ENCODE data around the gene SVIL. TPM values are rescaled to one million over a fixed set of nuclear protein-coding genes. Genes with fewer than 3 reads are reported as not detected.

SVIL gene
- total RNA-seq, 1 donor from 2014 or later, result 118 TPM

DNA sequence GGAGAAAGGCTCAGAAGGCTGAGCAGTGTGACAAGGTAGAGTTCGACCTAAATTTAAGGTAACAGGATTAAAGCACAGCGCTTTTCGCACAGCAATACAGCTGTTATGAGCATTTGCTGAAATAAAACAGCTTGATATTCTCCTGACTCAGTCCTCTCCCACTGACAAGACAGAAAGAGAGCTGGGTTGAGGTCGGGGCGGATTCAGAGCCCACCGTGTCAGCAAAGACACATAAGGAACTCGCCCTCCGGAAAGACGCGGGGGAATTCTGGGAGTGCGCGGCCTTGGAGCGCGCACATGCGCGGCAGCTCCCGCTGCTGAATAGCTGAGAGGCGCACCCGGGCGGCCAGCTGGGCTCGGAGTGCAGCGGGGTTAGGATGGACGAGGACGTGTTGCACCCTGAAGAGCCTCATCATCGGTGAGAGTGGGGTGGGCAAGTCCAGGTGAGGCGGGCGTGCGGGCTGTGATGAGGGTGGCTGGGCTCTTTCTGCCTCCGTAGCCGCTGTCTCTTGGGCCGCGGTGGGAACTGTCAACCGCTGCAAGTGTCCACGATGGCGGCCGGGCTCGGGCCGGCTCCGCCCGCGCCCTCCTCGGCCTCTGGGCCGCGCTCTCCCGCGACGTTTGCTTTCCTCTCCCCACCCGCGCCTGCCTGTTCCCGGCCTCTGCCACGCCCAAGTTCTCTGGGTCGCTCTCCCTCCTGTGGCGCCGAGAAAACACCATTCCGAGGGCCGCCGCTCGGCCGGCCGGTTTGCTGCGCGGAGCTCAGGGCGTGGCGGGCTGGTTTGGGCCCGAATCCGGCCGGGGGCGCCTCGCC, 225.3 kb downstream of the SVIL start:
- Histone ChIP-seq H3K36me3 (no peaks in the 10 kb centered on the region), H3K27me3 (ENCODE audit: low read depth) (no peaks in the 10 kb centered on the region), H3K27ac (peak overlapping the region; percentile 88), H3K4me3 (peak overlapping the region; percentile 74), H3K4me1 (peaks cover 45% of the 10 kb centered on the region), H3K9me3 (no peaks in the 10 kb centered on the region)
- TF ChIP-seq, protein P1, sequence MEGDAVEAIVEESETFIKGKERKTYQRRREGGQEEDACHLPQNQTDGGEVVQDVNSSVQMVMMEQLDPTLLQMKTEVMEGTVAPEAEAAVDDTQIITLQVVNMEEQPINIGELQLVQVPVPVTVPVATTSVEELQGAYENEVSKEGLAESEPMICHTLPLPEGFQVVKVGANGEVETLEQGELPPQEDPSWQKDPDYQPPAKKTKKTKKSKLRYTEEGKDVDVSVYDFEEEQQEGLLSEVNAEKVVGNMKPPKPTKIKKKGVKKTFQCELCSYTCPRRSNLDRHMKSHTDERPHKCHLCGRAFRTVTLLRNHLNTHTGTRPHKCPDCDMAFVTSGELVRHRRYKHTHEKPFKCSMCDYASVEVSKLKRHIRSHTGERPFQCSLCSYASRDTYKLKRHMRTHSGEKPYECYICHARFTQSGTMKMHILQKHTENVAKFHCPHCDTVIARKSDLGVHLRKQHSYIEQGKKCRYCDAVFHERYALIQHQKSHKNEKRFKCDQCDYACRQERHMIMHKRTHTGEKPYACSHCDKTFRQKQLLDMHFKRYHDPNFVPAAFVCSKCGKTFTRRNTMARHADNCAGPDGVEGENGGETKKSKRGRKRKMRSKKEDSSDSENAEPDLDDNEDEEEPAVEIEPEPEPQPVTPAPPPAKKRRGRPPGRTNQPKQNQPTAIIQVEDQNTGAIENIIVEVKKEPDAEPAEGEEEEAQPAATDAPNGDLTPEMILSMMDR (IDR thresholded peaks at IDR 0.05), result peak; percentile 21
- ATAC-seq, result peak; percentile 97
- DNase-seq, result peak; percentile 87
- intact Hi-C loops (cut with DNase I), result no loop called here

DNA sequence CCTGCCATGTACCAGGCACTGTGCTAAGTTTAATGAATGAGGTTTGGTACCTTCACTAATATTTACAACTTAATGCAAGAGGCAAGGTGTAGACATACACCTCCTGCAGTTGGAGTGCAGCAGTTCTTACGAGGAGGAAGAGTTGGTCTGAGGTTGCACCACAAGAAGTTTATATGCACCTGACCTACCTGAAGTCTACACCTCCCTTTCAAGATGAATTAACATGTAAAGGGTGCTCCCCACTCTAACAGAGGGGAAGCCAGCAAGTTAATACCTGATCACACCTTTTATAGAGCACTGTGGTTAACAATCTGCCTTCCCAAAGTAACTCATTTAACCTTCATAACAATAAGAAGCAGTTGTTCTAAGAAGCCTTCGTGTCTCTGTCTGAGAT, 225.9 kb downstream of the SVIL start:
- Histone ChIP-seq H3K4me3 (peak overlapping the region; percentile 74), H3K27me3 (ENCODE audit: low read depth) (no peaks in the 10 kb centered on the region), H3K27ac (peak overlapping the region; percentile 88), H3K36me3 (no peaks in the 10 kb centered on the region), H3K9me3 (no peaks in the 10 kb centered on the region), H3K4me1 (peaks cover 40% of the 10 kb centered on the region)
- TF ChIP-seq, protein P1 (IDR thresholded peaks at IDR 0.05), result no peak
- ATAC-seq (no peak), DNase-seq (no peak)
- intact Hi-C loops (cut with DNase I), result no loop called here

Small RNA genes within 50 kb of the gene (microRNA-seq; reads per million reads assigned to microRNA genes)
- gene MIR604 (ENCODE audit: borderline number of aligned reads) (not detected), gene MIR938 (ENCODE audit: borderline number of aligned reads) (not detected)

All from lower lobe of right lung (tissue), 2 donors.